GF-D8 (cell line): ENCODE data around the gene NOL4.

Source experiments
- DNase-seq: peaks from one replicate; lab custom pipeline; 2025; lab: John Stamatoyannopoulos, UW

NOL4 gene

DNA sequence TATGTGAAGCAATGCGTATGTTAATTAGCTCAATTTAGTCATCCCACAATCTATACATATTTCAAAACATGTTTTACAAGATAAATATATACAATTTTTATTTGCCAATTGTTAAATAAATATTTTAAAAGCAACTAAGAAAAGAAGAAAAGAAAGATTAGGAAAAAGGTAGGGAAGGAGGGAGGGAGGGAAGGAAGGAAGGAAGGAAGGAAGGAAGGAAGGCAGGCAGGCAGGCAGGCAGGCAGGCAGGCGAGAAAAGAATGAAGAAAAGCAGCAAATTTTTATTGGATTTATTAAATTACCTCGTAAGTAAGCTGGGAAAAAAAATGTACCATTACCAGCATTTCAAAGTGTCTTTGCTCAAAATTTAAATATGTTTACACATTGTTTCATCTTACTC lies 30.5 kb downstream of the NOL4 start:
- no peak for DNase-seq

DNA sequence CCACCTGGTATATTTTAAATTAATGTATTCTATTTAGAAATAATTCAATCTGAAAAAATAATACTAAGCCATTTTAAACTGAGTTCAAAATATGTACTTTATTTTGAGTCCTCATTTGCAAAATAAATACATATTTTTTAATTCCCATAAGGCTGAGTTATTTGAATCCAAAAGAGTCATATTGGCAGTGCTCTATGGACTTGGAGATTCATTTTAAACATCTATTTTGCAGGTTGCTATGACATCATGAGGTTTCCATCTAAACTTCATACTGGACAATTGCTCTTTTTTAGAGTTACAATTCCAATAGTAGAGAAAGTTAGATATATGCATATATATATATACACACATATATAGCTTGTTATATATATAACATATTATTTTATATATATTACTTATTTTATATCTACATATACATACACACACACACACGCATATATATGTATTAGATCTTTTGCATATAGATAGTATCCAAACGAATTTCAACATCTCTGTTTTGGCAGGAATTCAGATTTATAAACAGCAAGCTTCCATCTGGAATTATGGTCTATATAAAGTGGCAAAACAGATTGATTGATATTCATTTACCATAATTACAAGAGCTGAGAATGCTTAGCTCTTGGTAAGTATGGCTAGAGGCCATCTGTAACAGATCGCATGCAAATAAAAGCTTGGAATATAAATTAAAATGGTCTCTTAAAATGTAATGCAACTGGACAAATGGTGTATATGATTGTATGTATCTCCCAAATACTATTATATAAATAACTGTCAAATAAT lies 34.9 kb downstream of the NOL4 start:
- no peak for DNase-seq
